ENCODE measurements around the gene GGN. TPM values are rescaled to one million over a fixed set of nuclear protein-coding genes. Genes with fewer than 3 reads are reported as not detected.
A peak's percentile ranks its signal among the peaks of the same experiment; 100 is the strongest.

GGN gene
- total RNA-seq, 1 experiment from 2014 or later: 1.5 TPM

GRCh38 chr19:38389957-38390924 is 2.4 kb upstream of the GGN start:
- Histone ChIP-seq H2BK120ac (ENCODE audit: low read depth, low read length, poor library complexity, severe bottlenecking) (no peak overlapping the region), H4K20me1 (ENCODE audit: control insufficient read depth, insufficient read depth, insufficient read length) (no peaks in the 10 kb centered on the region), H3K23ac (ENCODE audit: insufficient read length, low read depth, low read length) (no peak overlapping the region), H3K14ac (ENCODE audit: insufficient read depth, low read length) (no peak overlapping the region), H2AK5ac (ENCODE audit: insufficient read length, low read length) (no peak overlapping the region), H4K5ac (ENCODE audit: insufficient read length, low read depth, low read length) (no peak overlapping the region), H2AFZ (ENCODE audit: low read length) (no peak overlapping the region), H3T11ph (ENCODE audit: low read length) (no peak overlapping the region), H2BK20ac (ENCODE audit: low read depth, low read length, poor library complexity, severe bottlenecking) (no peak overlapping the region), H3K27me3 (ENCODE audit: insufficient read depth, low read length) (no peaks in the 10 kb centered on the region), H3K23me2 (ENCODE audit: insufficient read length, low read depth, low read length, poor library complexity, severe bottlenecking) (peaks cover 39% of the 10 kb centered on the region), H3K27ac (ENCODE audit: insufficient read length, low read depth, low read length) (no peak overlapping the region), H3K18ac (ENCODE audit: insufficient read length, low read depth, low read length) (peak overlapping the region; percentile 5), H2BK15ac (ENCODE audit: low read depth, low read length) (no peak overlapping the region), H2BK5ac (ENCODE audit: insufficient read length, low read length) (no peak overlapping the region), H3K4me1 (ENCODE audit: insufficient read depth, low read length) (no peaks in the 10 kb centered on the region; the same call in 1 of the 2 replicates), H3K4me2 (ENCODE audit: insufficient read depth, insufficient read length, low read length) (peak overlapping the region; percentile 80), H3K9me3 (ENCODE audit: control insufficient read depth, low read depth, low read length) (no peaks in the 10 kb centered on the region), H4K91ac (ENCODE audit: insufficient read length, low read depth, low read length) (no peak overlapping the region), H3K56ac (ENCODE audit: insufficient read length, low read depth, low read length) (no peak overlapping the region), H3K79me2 (ENCODE audit: insufficient read depth, low read length) (no peaks in the 10 kb centered on the region; the same call in 1 of the 2 replicates), H3K4ac (ENCODE audit: low read depth, low read length) (no peak overlapping the region), H4K8ac (replicated peaks; ENCODE audit: insufficient read length, low read depth, low read length) (no peak overlapping the region), H3K79me1 (ENCODE audit: insufficient read depth, low read depth, low read length, poor library complexity, severe bottlenecking) (no peaks in the 10 kb centered on the region), H2BK12ac (ENCODE audit: insufficient read length, low read depth, low read length) (no peak overlapping the region), H3K9ac (ENCODE audit: extremely low read depth, insufficient read length, low read length) (no peak overlapping the region)
- no CpG with 5 or more reads among the region's 22 CpGs for WGBS (ENCODE audit: extremely low coverage, insufficient read length, low lambda C conversion rate)
- Mint-ChIP-seq H3K27me3 (ENCODE audit: low read depth) (peaks cover 10% of the 10 kb centered on the region), H3K36me3 (ENCODE audit: insufficient read depth in 1 of 3, low read depth in 3 of 3) (peaks cover 18 to 37% (median 25%) of the 10 kb centered on the region in 3 experiments), H3K4me1 (peaks cover 45 to 53% of the 10 kb centered on the region in 2 experiments), H3K9me3 (no peaks in the 10 kb centered on the region), H3K4me3 (peak overlapping the region; percentile 83 to 92), H3K27ac (peak overlapping the region in 2 of 3 experiments; percentile 15 to 29; a peak in 3 of 7 replicates)
- no peak for TF ChIP-seq CTCF (conservative IDR thresholded peaks at IDR 0.05)
- no peak for DNase-seq

Data from H9 (cell line).